ENCODE measurements around the gene MUTYH.

The MUTYH gene

DNA sequence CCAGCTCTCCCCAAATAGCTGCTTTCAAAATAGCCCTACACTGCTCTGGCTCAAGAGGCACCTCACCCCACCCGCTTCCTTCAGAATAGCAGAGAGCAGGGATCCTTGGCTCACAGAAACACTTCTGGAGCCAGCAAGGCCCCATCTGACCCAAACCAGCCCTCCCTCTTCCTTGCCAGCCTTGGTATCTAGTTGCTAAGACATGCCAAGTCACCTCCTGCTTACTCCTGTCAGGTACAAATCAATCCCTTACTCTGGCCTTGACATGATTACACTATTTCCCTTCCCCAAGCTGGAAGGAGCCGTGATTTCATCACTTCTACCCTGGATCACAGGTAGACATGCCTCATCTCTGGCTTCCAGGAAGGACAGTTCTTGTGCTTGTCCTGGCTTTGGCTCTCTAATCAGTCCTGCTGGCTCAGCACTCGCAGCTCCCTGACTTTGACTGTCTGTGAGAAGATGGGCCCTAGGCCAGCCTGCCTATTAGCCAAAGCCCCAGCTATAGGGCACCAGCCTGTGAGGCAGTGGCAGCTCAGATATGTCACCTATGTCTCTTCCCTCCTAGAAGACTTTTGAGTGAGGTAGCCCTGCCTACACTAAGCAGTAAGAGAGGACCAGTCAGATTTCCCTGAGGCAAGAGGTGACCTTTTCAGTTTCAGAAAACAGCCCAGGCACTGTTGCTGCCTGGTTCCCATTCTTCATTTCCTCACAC lies 8.9 kb upstream of the MUTYH start:
- no peak for DNase-seq (ENCODE audit: low read depth in 3 of 3)

DNA sequence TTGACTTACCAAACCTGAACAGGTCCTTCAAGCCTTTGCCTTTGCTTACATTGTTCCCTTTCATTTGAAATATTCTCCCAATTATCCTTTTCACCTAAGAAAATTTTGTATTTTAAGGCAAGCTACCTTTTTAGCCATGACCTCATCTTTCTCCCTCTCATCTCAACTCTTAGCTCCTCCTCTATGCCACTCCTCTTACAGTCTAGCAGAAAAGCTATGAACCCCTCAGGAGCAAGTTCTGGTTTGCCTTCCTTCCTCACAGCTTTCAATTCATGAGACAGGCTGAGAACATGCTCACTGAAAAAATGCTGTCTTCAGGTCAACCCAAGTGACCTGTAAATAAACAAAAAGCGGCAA lies 8.3 kb upstream of the MUTYH start:
- no peak for DNase-seq (ENCODE audit: low read depth in 3 of 3)

DNA sequence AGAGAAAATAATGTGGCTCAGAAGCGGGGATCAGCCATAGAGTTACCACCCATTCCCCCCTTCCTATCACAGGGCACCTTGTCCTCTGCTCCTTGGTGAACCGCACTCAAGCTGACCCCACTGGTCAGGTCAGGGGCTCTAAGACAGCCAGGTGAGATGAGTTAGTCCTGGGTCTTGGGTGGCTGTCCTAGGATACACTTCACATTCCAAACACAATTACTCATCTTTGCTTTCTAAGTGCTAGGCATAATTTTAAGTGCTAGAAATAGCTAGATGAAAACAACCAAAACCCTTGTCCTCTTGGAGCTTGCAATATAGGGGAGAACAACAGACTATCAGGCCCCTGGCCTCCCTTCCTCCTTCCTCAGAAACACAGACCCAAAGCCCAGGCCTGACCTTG lies 7.8 kb upstream of the MUTYH start:
- DNase-seq (ENCODE audit: low read depth in 3 of 3) = no peak

DNA sequence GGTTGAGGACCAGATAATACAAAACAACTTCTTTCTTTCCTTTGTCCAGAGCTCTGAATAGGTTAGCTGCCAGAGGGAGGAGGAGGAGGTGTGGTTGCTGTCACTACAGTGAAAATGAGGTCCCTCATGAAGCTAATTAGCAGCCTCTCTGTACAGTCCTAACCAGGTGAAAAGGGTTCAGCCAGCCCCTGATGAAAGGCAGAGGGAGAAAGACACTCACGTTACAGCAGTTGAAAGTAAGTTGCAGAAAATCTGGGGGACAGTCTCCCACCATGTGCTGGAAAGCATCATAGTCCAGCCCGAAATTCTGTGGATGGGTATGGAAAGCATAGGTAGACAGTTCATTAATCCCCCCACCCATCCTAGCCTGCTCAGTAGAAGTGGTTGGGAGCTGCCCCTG lies 6.2 kb upstream of the MUTYH start:
- no peak for DNase-seq (ENCODE audit: low read depth in 3 of 3)

DNA sequence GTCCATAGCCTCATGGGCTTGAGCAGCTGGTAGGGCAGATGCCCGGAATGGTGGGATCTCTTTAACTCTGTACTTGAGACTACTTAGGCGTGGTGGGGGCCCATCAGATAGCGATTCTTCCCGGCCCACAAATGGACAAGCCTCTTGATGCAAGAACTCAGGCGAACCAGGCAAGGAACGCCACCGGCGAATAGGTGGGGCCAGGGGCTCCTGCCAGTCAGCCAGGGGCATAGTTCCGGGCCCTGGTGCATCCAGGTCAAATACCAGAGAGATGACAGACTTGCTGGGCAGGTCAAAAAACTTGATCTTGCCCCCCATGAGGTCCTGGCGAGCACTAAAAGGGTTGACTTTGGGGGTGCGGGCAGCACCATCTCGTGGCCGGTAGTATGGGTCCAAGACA lies 4.8 kb upstream of the MUTYH start:
- DNase-seq (ENCODE audit: low read depth in 3 of 3) = no peak

DNA sequence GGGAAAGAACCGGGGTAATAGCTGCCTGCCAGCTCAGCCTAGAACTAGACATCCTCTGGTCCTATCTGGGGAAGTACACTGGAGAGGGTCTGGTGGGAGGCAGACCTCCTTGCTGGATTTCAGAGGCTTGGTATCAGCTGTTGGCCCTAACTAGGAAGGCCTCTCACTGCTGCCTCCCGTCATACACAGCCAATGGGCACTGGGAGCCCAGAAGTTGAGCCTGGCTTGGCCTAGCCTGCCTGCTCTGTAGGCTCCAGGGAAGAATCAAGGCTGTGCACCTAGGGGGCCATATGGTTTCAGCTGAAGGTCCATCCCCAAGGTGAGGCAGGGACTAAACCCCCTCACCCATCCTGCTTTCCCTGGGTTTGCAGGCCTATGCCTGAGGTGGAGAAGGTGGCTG lies 4.3 kb upstream of the MUTYH start:
- no peak for DNase-seq (ENCODE audit: low read depth in 3 of 3)

DNA sequence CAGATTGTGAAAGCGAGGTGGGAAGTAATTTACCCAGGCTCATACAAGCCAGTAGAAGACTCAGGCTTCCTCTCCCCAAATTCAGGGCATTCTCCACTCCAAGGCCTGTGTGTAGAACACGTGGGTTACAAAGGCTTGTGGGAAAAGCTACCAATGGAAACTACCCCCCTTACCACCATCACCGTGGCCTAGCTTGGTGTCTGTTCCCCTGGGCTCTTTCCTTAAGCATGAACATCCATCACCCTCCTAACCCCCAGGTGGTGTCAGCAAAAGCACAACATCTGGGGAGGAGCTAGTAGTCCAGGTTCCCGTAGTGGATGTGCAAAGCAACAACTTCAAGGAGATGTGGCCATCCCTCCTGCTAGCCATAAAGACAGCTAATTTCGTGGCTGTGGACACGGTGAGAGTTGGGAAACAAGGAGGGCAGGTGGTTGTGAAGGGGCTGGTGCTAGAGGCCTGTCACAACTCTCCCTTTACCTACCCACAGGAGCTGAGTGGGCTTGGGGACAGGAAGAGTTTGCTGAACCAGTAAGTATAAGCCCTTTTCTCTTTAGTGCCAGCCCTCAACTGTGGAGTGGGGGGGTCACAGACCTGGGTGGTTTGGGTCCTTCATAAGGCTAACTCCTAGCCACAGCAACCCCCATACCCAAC lies 701 bp upstream of the MUTYH start:
- no peak for DNase-seq (ENCODE audit: low read depth in 3 of 3)

DNA sequence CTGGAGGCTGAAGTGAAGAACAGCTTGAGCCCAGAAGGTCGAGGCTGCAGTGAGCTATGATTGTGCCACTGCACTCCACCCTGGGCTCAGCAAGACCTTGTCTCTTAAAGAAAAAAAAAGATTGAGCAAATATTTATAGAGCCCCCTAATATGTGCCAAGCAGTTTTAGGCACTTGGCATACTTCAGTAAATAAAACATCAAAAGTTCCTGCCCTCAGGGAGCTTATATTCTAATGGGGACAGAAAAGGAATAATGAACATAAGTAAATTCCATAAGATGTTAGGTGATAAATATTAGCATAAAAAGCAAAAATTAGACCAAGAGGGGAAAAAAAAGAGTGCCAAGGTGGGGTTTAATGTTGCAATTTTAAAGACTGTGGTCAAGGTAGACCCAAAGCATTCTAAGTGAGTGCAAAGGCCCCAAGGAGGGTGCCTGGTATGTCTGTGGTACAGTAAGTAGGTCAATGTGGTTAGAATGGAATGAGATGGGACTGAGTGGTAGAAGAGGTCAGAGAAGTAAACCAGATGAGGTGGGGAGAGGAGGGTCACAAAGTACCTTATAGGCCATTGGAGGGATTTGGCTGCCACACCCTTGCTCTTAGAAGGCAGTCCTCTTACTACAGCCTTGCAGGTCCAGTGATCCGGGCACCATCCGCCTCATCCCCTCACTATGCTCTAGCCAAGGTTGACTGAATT lies 2.5 kb downstream of the MUTYH start:
- no peak for DNase-seq (ENCODE audit: low read depth in 3 of 3)

DNA sequence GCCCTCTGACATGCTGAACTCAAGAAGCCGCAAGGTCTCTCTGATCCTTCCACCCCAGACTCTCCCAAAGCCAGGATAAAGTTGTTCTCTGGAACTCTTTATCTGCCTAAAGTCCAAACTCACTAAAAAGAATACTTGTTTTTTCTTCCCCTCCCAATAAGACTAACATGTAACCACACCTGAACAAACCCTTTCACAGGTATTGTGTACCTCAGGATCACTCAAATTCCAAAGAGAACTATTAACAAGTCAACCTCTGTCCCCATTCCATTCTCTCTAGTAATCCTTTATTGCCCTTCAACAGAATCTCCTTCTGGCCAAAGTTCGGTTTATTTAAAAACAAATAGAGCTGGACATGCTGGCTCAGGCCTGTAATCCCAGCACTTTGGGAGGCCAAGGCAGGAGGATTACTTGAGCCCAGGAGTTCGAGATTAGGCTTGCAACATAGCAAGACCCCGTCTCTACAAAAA lies 4.3 kb downstream of the MUTYH start:
- no peak for DNase-seq (ENCODE audit: low read depth in 3 of 3)

DNA sequence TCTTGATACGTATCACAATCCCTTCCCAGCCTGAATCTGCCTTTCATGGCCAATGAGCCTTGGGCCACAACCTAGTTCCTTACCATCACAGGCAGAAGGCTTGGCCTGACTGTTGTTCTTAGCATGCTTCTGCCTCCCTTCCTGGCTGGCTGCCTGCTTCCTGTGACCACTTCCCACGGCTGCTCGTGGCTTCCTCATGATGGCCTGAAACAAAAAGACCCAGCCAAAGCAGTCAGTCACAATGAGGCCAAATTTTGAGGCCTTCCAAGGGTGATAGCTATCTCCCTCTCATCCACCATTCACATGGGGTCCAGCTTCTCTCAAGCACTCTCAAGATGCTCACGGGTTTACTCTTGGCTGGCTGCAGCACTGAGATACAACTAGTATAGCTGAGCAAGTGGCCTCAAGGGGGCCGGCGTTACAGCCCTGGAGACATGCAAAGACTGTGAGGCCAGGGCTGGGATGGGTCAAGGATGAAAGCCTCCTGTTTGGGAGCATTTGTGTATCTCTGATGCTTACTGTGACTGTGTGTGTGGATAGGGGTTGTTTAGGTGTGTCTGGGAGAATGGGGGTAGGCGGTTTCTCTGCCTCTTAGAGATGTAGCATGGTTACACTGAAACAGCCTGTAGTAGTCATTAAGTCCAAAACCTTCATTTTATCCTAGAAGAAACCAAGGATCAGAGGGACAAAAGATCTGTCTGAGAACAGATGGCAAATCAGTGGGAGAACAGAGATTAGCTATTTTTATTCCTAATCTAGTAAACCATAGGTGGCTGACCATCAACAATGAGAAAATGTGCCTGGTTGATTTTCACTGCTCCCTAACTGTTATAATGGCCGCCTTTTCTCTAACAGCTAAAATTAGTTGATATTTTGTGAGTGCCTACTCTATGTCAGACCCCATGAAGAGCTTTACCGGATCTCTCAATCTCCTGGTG lies 5.7 kb downstream of the MUTYH start:
- DNase-seq (ENCODE audit: low read depth in 3 of 3) = no peak

DNA sequence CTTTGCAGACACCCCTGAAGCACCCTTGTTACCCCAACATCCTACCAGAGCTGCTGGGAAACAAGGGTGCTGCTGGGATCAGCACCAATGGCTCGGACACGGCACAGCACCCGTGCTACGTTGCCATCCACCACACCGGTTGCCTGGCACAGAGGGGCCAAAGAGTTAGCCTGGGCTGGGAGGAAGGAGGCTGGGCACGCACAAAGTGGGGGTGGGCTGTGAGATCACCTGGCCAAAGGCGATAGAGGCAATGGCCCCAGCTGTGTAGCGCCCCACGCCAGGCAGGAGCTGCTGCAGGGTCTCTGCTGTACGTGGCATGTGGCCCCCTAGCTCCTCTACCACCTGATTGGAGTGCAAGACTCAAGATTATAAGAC lies 7.9 kb downstream of the MUTYH start:
- DNase-seq (ENCODE audit: low read depth in 3 of 3) = no peak

DNA sequence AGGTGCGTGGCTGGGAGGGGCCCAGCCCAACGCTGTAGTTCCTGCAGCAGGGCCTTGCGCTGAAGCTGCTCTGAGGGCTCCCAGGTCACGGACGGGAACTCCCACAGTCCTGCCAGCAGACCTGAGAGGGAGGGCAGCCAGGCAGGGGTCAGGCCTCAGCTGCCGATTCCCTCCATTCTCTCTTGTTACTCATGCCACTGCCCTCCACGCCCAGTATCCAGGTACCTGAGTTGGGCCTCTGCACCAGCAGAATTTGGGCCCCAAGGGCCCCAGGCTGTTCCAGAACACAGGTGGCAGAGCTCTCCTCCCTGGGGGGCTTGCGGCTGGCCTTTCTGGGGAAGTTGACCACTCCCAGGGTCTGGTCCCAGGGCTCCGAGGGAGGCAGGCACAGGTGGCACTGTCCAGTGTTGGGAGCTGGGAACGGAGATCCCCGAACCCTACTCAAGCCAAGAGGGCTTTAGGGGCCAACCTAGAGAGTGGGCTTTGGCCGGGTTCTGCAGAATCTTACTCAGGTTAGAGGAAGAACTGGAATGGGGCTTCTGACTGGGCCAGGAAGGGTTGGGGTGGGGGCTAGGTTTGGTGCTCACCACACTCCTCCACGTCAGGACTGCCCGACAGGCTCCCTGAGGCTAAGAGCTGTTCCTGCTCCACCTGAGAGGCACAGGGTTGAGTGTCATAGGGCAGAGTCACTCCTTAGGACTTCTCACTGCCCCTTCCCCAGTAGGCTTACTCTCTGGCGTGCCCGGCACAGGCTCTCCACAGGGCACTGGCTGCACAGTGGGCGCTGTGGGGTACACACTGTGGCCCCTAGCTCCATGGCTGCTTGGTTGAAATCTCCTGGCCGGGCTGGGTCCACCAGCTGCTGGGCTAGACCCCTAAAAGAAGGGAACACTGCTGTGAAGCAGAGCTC lies 8.5 kb downstream of the MUTYH start:
- DNase-seq (ENCODE audit: low read depth in 3 of 3) = no peak

DNA sequence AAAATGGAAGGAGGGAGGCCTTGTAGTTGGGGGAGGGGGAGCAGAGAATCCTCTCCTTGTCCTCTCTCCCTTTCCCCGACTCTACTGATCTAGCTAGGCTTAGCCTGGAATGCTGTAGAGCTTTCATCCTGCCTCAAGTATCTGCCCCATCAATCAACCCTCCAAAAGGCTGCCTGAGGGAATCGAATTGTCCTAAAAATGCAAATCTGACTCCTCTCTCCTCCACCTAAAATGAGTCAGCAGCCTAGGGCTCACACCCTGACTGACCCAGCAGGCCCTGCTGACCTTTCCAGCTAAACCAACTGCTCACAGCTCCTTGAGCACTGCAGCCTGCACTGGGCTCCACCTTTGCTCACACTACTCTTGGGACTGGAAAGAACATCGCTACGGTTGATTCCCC lies 10.8 kb downstream of the MUTYH start:
- no peak for DNase-seq (ENCODE audit: low read depth in 3 of 3)

DNA sequence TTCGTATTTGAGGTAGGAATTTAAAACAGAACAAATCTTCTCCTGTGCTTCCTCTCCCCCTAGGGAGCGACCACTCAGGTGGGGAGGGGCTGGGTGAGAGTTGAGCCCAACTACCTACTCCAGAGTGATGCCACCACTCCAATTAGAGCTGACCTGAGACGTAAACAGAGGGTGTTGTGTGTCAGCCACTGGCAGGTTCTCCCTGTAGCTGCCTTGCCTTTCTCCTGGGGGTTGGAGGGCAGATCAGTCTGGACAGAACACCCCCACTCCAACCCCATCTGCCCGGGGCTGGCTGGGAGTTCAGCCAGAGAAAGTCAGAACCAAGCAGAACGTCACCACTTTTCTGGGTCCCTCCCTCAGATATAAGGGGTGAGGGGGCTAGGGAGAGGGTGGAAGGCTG lies 11.6 kb downstream of the MUTYH start:
- DNase-seq (ENCODE audit: low read depth in 3 of 3) = no peak

DNA sequence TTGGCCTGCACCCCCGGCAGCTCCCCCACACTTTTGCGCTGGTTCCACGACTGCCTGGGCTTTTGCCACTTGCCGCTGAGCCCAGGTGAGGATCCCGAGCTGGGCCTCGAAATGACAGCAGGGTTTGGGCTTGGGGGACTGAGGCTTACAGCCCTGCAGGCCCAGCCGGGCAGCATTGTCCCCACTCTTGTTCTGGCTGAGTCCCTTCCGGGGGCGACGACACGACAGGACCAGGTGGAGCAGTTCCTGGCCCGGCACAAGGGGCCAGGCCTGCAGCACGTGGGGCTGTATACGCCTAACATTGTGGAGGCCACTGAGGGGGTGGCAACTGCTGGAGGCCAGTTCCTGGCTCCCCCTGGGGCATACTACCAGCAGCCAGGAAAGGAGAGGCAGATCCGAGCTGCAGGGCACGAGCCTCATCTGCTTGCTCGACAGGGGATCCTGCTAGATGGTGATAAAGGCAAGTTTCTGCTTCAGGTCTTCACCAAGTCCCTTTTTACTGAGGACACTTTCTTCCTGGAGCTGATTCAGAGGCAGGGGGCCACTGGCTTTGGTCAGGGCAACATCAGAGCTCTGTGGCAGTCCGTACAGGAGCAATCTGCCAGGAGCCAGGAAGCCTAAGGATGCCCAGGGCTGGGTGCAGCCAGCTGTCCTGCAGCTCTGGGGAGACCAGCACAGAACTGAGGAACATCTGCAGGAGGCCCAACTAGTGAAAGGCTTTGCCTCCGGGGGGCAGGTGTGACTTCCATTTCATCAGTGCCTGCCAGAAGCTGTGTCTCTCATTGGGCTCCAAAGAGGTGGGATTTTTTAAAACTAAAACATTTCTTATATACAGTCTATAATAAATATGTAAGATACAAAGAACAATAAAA lies 12.4 kb downstream of the MUTYH start:
- DNase-seq (ENCODE audit: low read depth in 3 of 3) = no peak

DNA sequence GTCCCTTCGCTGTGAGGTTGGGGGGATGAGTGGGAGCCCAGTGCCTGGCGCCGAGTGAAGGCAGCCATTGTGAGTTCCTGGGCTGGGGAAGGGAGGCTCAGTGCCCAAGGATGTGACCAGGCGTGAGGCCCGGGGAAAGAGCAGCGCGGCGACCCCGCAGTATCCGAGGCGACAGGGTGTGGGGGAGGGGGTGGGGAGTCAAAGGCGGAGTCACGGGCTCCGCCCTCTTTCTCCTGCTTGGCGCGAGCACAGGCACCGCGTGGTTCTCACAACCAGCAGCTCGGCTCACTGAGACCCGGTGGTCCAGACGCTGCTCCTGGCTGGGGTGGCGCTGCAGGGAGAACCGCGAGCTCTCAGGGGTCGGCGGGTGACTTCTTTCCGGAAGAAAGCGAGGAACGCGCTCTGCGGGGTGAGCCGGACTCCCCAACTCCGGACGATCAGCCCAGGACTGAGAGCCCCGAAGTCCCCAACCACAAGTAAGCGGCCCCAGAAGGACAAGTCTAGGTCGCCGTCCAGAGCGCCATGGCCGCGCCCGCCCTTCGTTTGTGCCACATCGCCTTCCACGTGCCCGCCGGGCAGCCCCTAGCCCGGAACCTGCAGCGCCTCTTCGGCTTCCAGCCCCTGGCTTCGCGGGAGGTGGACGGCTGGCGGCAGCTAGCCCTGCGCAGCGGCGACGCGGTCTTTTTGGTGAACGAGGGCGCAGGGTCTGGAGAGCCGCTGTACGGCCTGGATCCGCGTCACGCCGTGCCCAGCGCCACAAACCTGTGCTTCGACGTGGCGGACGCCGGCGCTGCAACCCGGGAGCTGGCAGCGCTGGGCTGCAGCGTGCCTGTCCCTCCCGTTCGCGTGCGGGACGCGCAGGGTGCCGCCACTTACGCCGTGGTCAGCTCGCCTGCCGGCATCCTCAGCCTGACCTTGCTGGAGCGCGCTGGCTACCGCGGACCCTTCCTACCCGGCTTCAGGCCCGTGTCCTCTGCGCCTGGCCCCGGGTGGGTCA lies 13.3 kb downstream of the MUTYH start, which contains the start of gene HPDL:
HPDL (plus strand) TSS at position 269 of the 997 bp plus-strand sequence; CDS start at position 523, 254 bp downstream.
- DNase-seq (ENCODE audit: low read depth in 3 of 3) = peak; percentile 46 to 73 (median 59)

DNA sequence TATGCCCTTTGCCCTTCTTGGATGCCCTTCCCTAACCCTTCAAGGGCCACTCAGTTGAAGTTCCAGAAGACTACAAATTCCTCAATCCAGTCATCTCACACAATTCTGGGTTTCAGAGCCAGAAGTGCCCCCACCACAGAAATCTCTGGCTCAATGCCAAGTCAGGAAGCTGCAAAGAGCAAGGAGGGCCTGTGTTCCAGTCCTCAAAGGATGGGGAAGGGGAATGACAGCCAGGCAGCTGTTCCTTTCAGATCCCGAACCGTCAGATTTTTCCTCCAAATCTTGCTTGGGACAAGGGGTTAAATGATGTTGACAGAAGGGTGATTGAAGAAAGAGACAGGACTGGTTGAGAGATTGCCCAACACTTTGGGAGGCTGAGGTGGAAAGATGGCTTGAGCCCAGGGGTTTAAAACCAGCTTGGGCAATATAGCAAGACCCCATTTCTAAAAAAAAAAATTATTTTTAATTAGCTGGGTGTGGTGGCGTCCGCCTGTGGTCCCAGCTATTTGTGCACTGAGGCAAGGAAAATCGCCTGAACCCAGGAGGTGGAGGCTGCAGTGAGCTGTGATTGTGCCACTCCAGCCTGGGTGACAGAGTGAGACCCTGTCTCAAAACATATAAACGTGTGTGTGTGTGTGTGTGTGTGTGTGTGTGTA lies 14.3 kb downstream of the MUTYH start:
- DNase-seq (ENCODE audit: low read depth in 3 of 3) = no peak

DNA sequence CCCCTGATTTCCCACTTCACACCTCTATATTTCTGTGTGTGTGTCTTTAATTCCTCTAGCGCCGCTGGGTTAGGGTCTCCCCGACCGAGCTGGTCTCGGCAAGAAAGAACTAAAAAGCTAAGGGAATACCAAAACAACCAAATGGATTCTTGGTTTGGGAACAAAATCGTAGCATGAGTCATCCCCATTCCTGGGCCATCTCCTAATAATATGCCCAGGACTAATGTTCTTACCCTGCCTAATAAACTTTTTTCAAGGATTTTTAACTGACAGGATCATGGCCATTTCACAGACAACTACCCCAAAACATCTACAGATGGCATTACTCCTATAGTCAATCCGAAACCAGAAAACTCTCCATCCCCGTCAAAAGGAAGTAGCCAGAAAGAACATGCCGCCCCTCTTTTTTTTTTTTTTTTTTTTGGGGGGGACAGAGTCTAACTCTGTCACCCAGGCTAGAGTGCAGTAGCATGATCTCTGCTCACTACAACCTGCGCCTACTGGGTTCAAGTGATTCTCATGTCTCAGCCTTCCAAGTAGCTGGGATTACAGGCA lies 17.7 kb downstream of the MUTYH start:
- no peak for DNase-seq (ENCODE audit: low read depth in 3 of 3)

All from stimulated activated CD4-positive, alpha-beta T cell treated with anti-CD3 and anti-CD28 coated beads, TNF-alpha, amount 100 ng/mL, for 48 hours (primary cell).